COLO668 (cell line): Measurements from ENCODE around the gene SLC25A21.
"Not testable (repeated sequence)": the region's sequence is repeated elsewhere in the genome, so short reads cannot be mapped to it uniquely, and the experiment has no call there.

Source experiments
- DNase-seq: peaks from one replicate; lab custom pipeline; 2025; ENCODE audit not compliant: unreplicated experiment; lab: John Stamatoyannopoulos, UW

Gene SLC25A21

GRCh38 chr14:36884049-36884448, 288.4 kb downstream of the SLC25A21 start:
- no peak for DNase-seq

- no peak for DNase-seq
These were observed 292.1 kb downstream of the SLC25A21 start for GRCh38 chr14:36880276-36880675.

- no peak for DNase-seq
These were observed 292.8 kb downstream of the SLC25A21 start for GRCh38 chr14:36879558-36879957.

- DNase-seq = no peak
These were observed 297.8 kb downstream of the SLC25A21 start for GRCh38 chr14:36874396-36875138.

GRCh38 chr14:36870776-36871175, 301.6 kb downstream of the SLC25A21 start:
- no peak for DNase-seq

GRCh38 chr14:36869125-36869524, 303.3 kb downstream of the SLC25A21 start:
- no peak for DNase-seq

- no peak for DNase-seq
These were observed 305.5 kb downstream of the SLC25A21 start for GRCh38 chr14:36866867-36867266.

- DNase-seq = no peak
These were observed 309.1 kb downstream of the SLC25A21 start for GRCh38 chr14:36863271-36863670.

GRCh38 chr14:36862237-36862636, 310.2 kb downstream of the SLC25A21 start:
- not testable (repeated sequence) for DNase-seq

GRCh38 chr14:36860831-36861230, 311.6 kb downstream of the SLC25A21 start:
- no peak for DNase-seq

- DNase-seq = no peak
These were observed 313.3 kb downstream of the SLC25A21 start for GRCh38 chr14:36859119-36859518.

GRCh38 chr14:36857842-36858445, 314.5 kb downstream of the SLC25A21 start:
- no peak for DNase-seq

GRCh38 chr14:36857136-36857535, 315.3 kb downstream of the SLC25A21 start:
- peak; percentile 84 for DNase-seq

- DNase-seq = peak; percentile 79
These were observed 316.1 kb downstream of the SLC25A21 start for GRCh38 chr14:36856095-36856878.

- DNase-seq = no peak
These were observed 317.0 kb downstream of the SLC25A21 start for GRCh38 chr14:36855396-36855795.

GRCh38 chr14:36852981-36853691, 319.3 kb downstream of the SLC25A21 start:
- no peak for DNase-seq

- DNase-seq = no peak
These were observed 324.2 kb downstream of the SLC25A21 start for GRCh38 chr14:36848213-36848612.

- no peak for DNase-seq
These were observed 325.0 kb downstream of the SLC25A21 start for GRCh38 chr14:36847366-36847765.

GRCh38 chr14:36845356-36846012, 326.9 kb downstream of the SLC25A21 start:
- DNase-seq = no peak

GRCh38 chr14:36844443-36845195, 327.8 kb downstream of the SLC25A21 start:
- no peak for DNase-seq
